ENCODE results near the gene SIPA1L3.
A peak's percentile ranks its signal among the peaks of the same experiment; 100 is the strongest.

The SIPA1L3 gene

GRCh38 chr19:37966211-37966661, 59.2 kb downstream of the SIPA1L3 start:
- TF ChIP-seq EZH2 (IDR thresholded peaks at IDR 0.05; ENCODE audit: borderline replicate concordance, low read length) (no peak), CTCF (IDR thresholded peaks at IDR 0.05; ENCODE audit: low read length) (no peak)
- no peaks in the 10 kb centered on the region for H4K20me1 ChIP-seq (ENCODE audit: insufficient read depth, low read length)
- peaks cover 32% of the 10 kb centered on the region for H3K79me2 ChIP-seq (ENCODE audit: insufficient read depth, low read length)
- no peak overlapping the region for H2AFZ ChIP-seq (ENCODE audit: low read length)
- H3K4me1 ChIP-seq (ENCODE audit: insufficient read depth, low read length, severe bottlenecking): peaks cover 29% of the 10 kb centered on the region
- peaks cover 12% of the 10 kb centered on the region for H3K36me3 ChIP-seq (ENCODE audit: insufficient read depth, low read length)
- no peaks in the 10 kb centered on the region for H3K27me3 ChIP-seq (ENCODE audit: insufficient read depth, low read length)
- H3K4me3 ChIP-seq (ENCODE audit: low read depth, low read length, poor library complexity, severe bottlenecking): no peak overlapping the region
- H3K27ac ChIP-seq (ENCODE audit: low read depth, low read length, poor library complexity, severe bottlenecking): peak overlapping the region; percentile 20
- 0 out of 2 replicates have a peak, but pooled peaks cover 2% of the 10 kb centered on the region for H3F3A ChIP-seq (ENCODE audit: insufficient read depth, low read length)
- peaks cover 9% of the 10 kb centered on the region for H3K9me3 ChIP-seq (ENCODE audit: low read length)
- H3K4me2 ChIP-seq (ENCODE audit: low read length): no peak overlapping the region
- H3K9me2 ChIP-seq (ENCODE audit: low read depth, low read length): no peaks in the 10 kb centered on the region
- H3K9ac ChIP-seq (ENCODE audit: low read length): no peak overlapping the region; the same call in 1 of the 2 replicates

DNA sequence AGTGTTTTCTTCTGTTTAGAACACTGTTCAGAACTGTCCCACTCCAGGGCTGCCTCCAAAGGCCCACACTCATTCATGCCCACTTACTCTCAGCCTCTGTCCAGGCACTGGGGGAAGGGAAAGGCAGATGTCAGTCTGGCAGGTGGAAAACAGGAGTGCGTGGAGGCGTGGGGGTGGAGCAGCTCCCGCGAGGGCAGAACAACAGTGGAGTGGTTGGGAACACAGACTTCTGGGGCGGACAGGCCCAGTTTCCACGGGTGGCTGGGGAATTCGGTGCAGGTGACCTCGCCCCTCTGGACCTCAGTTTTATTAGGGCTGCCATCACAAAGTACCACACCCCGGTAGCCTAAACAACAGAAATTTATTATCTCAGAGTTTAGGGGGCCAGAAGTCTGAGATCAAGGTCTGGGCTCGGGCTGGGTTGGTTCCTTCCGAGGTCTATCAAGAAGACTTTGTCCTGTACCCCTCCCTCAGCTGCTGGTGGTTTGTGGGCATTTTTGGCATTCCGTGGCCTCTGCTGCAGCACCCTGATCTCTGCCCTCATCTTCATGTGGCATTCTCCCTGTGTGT, 59.7 kb downstream of the SIPA1L3 start:
- H3K4me1 ChIP-seq (ENCODE audit: insufficient read depth, low read length, severe bottlenecking): peaks cover 29% of the 10 kb centered on the region
- peaks cover 32% of the 10 kb centered on the region for H3K79me2 ChIP-seq (ENCODE audit: insufficient read depth, low read length)
- no peak overlapping the region for H2AFZ ChIP-seq (ENCODE audit: low read length)
- H3K4me2 ChIP-seq (ENCODE audit: low read length): no peak overlapping the region
- H3K4me3 ChIP-seq (ENCODE audit: low read depth, low read length, poor library complexity, severe bottlenecking): no peak overlapping the region
- H3K9me3 ChIP-seq (ENCODE audit: low read length): peaks cover 6% of the 10 kb centered on the region
- TF ChIP-seq CTCF (IDR thresholded peaks at IDR 0.05; ENCODE audit: low read length) (no peak), EZH2 (IDR thresholded peaks at IDR 0.05; ENCODE audit: borderline replicate concordance, low read length) (no peak)
- no peak overlapping the region; the same call in 1 of the 2 replicates for H3K9ac ChIP-seq (ENCODE audit: low read length)
- H3K36me3 ChIP-seq (ENCODE audit: insufficient read depth, low read length): peaks cover 10% of the 10 kb centered on the region
- peak overlapping the region; percentile 20 for H3K27ac ChIP-seq (ENCODE audit: low read depth, low read length, poor library complexity, severe bottlenecking)
- no peaks in the 10 kb centered on the region for H3K27me3 ChIP-seq (ENCODE audit: insufficient read depth, low read length)
- no peaks in the 10 kb centered on the region for H3F3A ChIP-seq (ENCODE audit: insufficient read depth, low read length)
- no peaks in the 10 kb centered on the region for H3K9me2 ChIP-seq (ENCODE audit: low read depth, low read length)
- H4K20me1 ChIP-seq (ENCODE audit: insufficient read depth, low read length): no peaks in the 10 kb centered on the region

DNA sequence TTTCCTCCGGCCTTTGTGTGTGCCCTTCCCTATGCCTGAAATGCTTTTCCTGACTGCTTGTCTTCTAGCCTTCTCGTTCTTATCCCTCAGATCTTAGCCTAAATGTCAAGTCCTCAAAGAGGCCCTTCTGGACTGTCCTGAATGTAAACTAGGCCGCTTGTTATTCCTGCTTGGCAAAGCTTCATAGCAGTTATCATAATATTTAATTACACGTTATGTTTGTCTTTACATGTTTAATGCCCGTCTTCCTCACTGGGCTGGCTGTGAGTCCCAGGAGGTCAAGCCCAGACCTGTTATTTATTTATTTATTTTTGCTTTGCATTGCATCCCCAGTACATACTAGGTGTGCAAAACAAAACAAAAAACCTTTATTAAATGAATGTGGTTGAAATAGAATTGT, 62.7 kb downstream of the SIPA1L3 start:
- no peak overlapping the region for H3K9ac ChIP-seq (ENCODE audit: low read length)
- H3K79me2 ChIP-seq (ENCODE audit: insufficient read depth, low read length): peaks cover 15% of the 10 kb centered on the region
- peaks cover 14% of the 10 kb centered on the region for H3K36me3 ChIP-seq (ENCODE audit: insufficient read depth, low read length)
- H3K9me2 ChIP-seq (ENCODE audit: low read depth, low read length): no peaks in the 10 kb centered on the region
- no peak overlapping the region for H3K27ac ChIP-seq (ENCODE audit: low read depth, low read length, poor library complexity, severe bottlenecking)
- no peaks in the 10 kb centered on the region for H3K27me3 ChIP-seq (ENCODE audit: insufficient read depth, low read length)
- H2AFZ ChIP-seq (ENCODE audit: low read length): no peak overlapping the region
- no peaks in the 10 kb centered on the region for H4K20me1 ChIP-seq (ENCODE audit: insufficient read depth, low read length)
- TF ChIP-seq CTCF (IDR thresholded peaks at IDR 0.05; ENCODE audit: low read length): no peak
- no peak for TF ChIP-seq EZH2 (IDR thresholded peaks at IDR 0.05; ENCODE audit: borderline replicate concordance, low read length)
- peaks cover 19% of the 10 kb centered on the region for H3K4me1 ChIP-seq (ENCODE audit: insufficient read depth, low read length, severe bottlenecking)
- H3K4me2 ChIP-seq (ENCODE audit: low read length): no peak overlapping the region
- no peak overlapping the region for H3K4me3 ChIP-seq (ENCODE audit: low read depth, low read length, poor library complexity, severe bottlenecking)
- H3K9me3 ChIP-seq (ENCODE audit: low read length): peaks cover 10% of the 10 kb centered on the region
- H3F3A ChIP-seq (ENCODE audit: insufficient read depth, low read length): no peaks in the 10 kb centered on the region

Data from OCI-LY1 (cell line).